Activated T-cell treated with anti-CD3 and anti-CD28 coated beads, Interleukin-2, amount 50 U/mL, for 72 hours (primary cell): Measurements from ENCODE around the gene KCNJ14. TPM values are rescaled to one million over a fixed set of nuclear protein-coding genes. Genes with fewer than 3 reads are reported as not detected.
A peak's percentile ranks its signal among the peaks of the same experiment; 100 is the strongest.

Experiments
- ATAC-seq, 2 donors: fragments of 150-1000 bp; cut with Tn5 transposase; replicated peaks in 1 of 2; 2 replicates each; pipeline ENCODE4 v1.10.0; 2021; ENCODE audit warnings: moderate library complexity in 2 of 2, mild to moderate bottlenecking in 1 of 2
- DNase-seq, 2 donors: peaks; one replicate each; pipeline ENCODE4 v3.0.0; 2021 to 2022; ENCODE audit warnings: mixed read lengths in 1 of 2
- H3K27ac Mint-ChIP-seq: one replicate; pipeline ENCODE4 v1.8.0; 2022; ENCODE audit warnings: mild to moderate bottlenecking, moderate library complexity, mixed read lengths
- H3K27me3 Mint-ChIP-seq: one replicate; pipeline ENCODE4 v1.8.0; 2022; ENCODE audit warnings: low read depth, mixed read lengths
- H3K36me3 Mint-ChIP-seq, 2 donors: one replicate each; pipeline ENCODE4 v1.8.0; 2022; ENCODE audit warnings: mixed read lengths in 2 of 2, mild to moderate bottlenecking in 1 of 2; ENCODE audit not compliant: insufficient read depth in 2 of 2
- H3K4me1 Mint-ChIP-seq: one replicate; pipeline ENCODE4 v1.8.0; 2022; ENCODE audit warnings: low read depth, mixed read lengths
- H3K4me3 Mint-ChIP-seq, 2 donors: one replicate each; pipeline ENCODE4 v1.8.0; 2022; ENCODE audit warnings: mild to moderate bottlenecking in 2 of 2, mixed read lengths in 2 of 2, moderate library complexity in 2 of 2
- H3K9me3 Mint-ChIP-seq, 2 donors: one replicate each; pipeline ENCODE4 v1.8.0; 2022; ENCODE audit warnings: mixed read lengths in 2 of 2
- total RNA-seq, 2 donors: library from RNA; stranded (reverse); gene quantifications; one replicate each; pipeline ENCODE4 v1.2.3, GENCODE V29; 2022

Gene KCNJ14
- total RNA-seq, 2 donors from 2014 or later: 3.2 to 5.0 TPM

GRCh38 chr19:48450863-48451262, 4.5 kb upstream of the KCNJ14 start:
- no peak for DNase-seq
- H3K36me3 Mint-ChIP-seq: peaks cover 1 to 29% of the 10 kb centered on the region in 2 donors
- peaks cover 25% of the 10 kb centered on the region for H3K4me1 Mint-ChIP-seq
- no peak overlapping the region for H3K4me3 Mint-ChIP-seq
- H3K27ac Mint-ChIP-seq: no peak overlapping the region
- ATAC-seq: no peak
- H3K27me3 Mint-ChIP-seq: no peaks in the 10 kb centered on the region
- H3K9me3 Mint-ChIP-seq: no peaks in the 10 kb centered on the region

GRCh38 chr19:48451624-48452023, 3.8 kb upstream of the KCNJ14 start:
- H3K4me3 Mint-ChIP-seq: no peak overlapping the region
- peaks cover 21% of the 10 kb centered on the region for H3K4me1 Mint-ChIP-seq
- H3K9me3 Mint-ChIP-seq: no peaks in the 10 kb centered on the region
- ATAC-seq (no peak), DNase-seq (no peak)
- no peaks in the 10 kb centered on the region for H3K27me3 Mint-ChIP-seq
- no peak overlapping the region for H3K27ac Mint-ChIP-seq
- peaks cover 1 to 29% of the 10 kb centered on the region in 2 donors for H3K36me3 Mint-ChIP-seq

GRCh38 chr19:48452289-48453190, 2.8 kb upstream of the KCNJ14 start:
- Mint-ChIP-seq H3K27ac (no peak overlapping the region), H3K9me3 (no peaks in the 10 kb centered on the region), H3K27me3 (no peaks in the 10 kb centered on the region), H3K4me3 (no peak overlapping the region), H3K36me3 (peaks cover 1 to 32% of the 10 kb centered on the region in 2 donors), H3K4me1 (peaks cover 13% of the 10 kb centered on the region)
- DNase-seq: no peak
- ATAC-seq: no peak

GRCh38 chr19:48454150-48454730, 1.1 kb upstream of the KCNJ14 start:
- DNase-seq: no peak
- H3K36me3 Mint-ChIP-seq: peaks cover 0 to 18% of the 10 kb centered on the region in 2 donors
- H3K4me1 Mint-ChIP-seq: no peaks in the 10 kb centered on the region
- no peak overlapping the region for H3K4me3 Mint-ChIP-seq
- no peaks in the 10 kb centered on the region for H3K9me3 Mint-ChIP-seq
- H3K27ac Mint-ChIP-seq: no peak overlapping the region
- no peak for ATAC-seq
- no peaks in the 10 kb centered on the region for H3K27me3 Mint-ChIP-seq

- ATAC-seq (peak in 1 of 2 donors; percentile 18), DNase-seq (no peak)
- Mint-ChIP-seq H3K9me3 (no peaks in the 10 kb centered on the region), H3K4me3 (no peak overlapping the region), H3K27me3 (no peaks in the 10 kb centered on the region), H3K36me3 (peaks cover 0 to 14% of the 10 kb centered on the region in 2 donors), H3K4me1 (no peaks in the 10 kb centered on the region), H3K27ac (no peak overlapping the region)
Observed at GRCh38 chr19:48455908-48456562, 661 bp downstream of the KCNJ14 start.

GRCh38 chr19:48456864-48457263, 1.5 kb downstream of the KCNJ14 start:
- ATAC-seq (no peak), DNase-seq (no peak)
- H3K4me3 Mint-ChIP-seq: no peak overlapping the region
- no peaks in the 10 kb centered on the region for H3K9me3 Mint-ChIP-seq
- peaks cover 0 to 10% of the 10 kb centered on the region in 2 donors for H3K36me3 Mint-ChIP-seq
- no peaks in the 10 kb centered on the region for H3K27me3 Mint-ChIP-seq
- no peaks in the 10 kb centered on the region for H3K4me1 Mint-ChIP-seq
- H3K27ac Mint-ChIP-seq: no peak overlapping the region

GRCh38 chr19:48458016-48458415, 2.6 kb downstream of the KCNJ14 start:
- DNase-seq: no peak
- peaks cover 0 to 6% of the 10 kb centered on the region in 2 donors for H3K36me3 Mint-ChIP-seq
- no peaks in the 10 kb centered on the region for H3K4me1 Mint-ChIP-seq
- no peaks in the 10 kb centered on the region for H3K27me3 Mint-ChIP-seq
- no peak overlapping the region for H3K27ac Mint-ChIP-seq
- ATAC-seq: no peak
- H3K9me3 Mint-ChIP-seq: no peaks in the 10 kb centered on the region
- H3K4me3 Mint-ChIP-seq: no peak overlapping the region

- DNase-seq (no peak), ATAC-seq (no peak)
- no peak overlapping the region for H3K4me3 Mint-ChIP-seq
- H3K36me3 Mint-ChIP-seq: peaks cover 0 to 6% of the 10 kb centered on the region in 2 donors
- no peaks in the 10 kb centered on the region for H3K9me3 Mint-ChIP-seq
- no peak overlapping the region for H3K27ac Mint-ChIP-seq
- H3K27me3 Mint-ChIP-seq: no peaks in the 10 kb centered on the region
- peaks cover 6% of the 10 kb centered on the region for H3K4me1 Mint-ChIP-seq
Observed at GRCh38 chr19:48461651-48461981, 6.2 kb downstream of the KCNJ14 start.

- Mint-ChIP-seq H3K4me3 (no peak overlapping the region), H3K4me1 (peaks cover 6% of the 10 kb centered on the region), H3K9me3 (no peaks in the 10 kb centered on the region), H3K27me3 (no peaks in the 10 kb centered on the region), H3K27ac (no peak overlapping the region), H3K36me3 (peaks cover 0 to 3% of the 10 kb centered on the region in 2 donors)
- ATAC-seq (no peak), DNase-seq (no peak)
Observed at GRCh38 chr19:48461982-48462655, 6.7 kb downstream of the KCNJ14 start.

- no peaks in the 10 kb centered on the region for H3K9me3 Mint-ChIP-seq
- H3K27me3 Mint-ChIP-seq: no peaks in the 10 kb centered on the region
- ATAC-seq (no peak), DNase-seq (no peak)
- H3K27ac Mint-ChIP-seq: no peak overlapping the region
- H3K36me3 Mint-ChIP-seq: peaks cover 0 to 1% of the 10 kb centered on the region in 2 donors
- H3K4me1 Mint-ChIP-seq: peaks cover 23% of the 10 kb centered on the region
- H3K4me3 Mint-ChIP-seq: peak overlapping the region in 1 of 2 donors; percentile 9
Observed at GRCh38 chr19:48465215-48465614, 9.8 kb downstream of the KCNJ14 start.

- Mint-ChIP-seq H3K27me3 (no peaks in the 10 kb centered on the region), H3K4me3 (no peak overlapping the region), H3K9me3 (no peaks in the 10 kb centered on the region), H3K36me3 (no peaks in the 10 kb centered on the region), H3K27ac (no peak overlapping the region), H3K4me1 (peaks cover 23% of the 10 kb centered on the region)
- no peak for ATAC-seq
- DNase-seq: no peak
Observed at GRCh38 chr19:48466561-48467325, 11.4 kb downstream of the KCNJ14 start.

- H3K4me3 Mint-ChIP-seq: peak overlapping the region; percentile 81 to 89
- ATAC-seq (peak; percentile 91 to 92), DNase-seq (peak; percentile 99)
- peaks cover 23% of the 10 kb centered on the region for H3K4me1 Mint-ChIP-seq
- H3K27me3 Mint-ChIP-seq: no peaks in the 10 kb centered on the region
- H3K27ac Mint-ChIP-seq: peak overlapping the region; percentile 27
- peaks cover 0 to 5% of the 10 kb centered on the region in 2 donors for H3K36me3 Mint-ChIP-seq
- H3K9me3 Mint-ChIP-seq: no peaks in the 10 kb centered on the region
Observed at GRCh38 chr19:48468772-48469288, 13.5 kb downstream of the KCNJ14 start.
